Breast epithelium (tissue), 4 donors: ENCODE data around the gene TDRD1. TPM values are rescaled to one million over a fixed set of nuclear protein-coding genes. Genes with fewer than 3 reads are reported as not detected.
A peak's percentile ranks its signal among the peaks of the same experiment; 100 is the strongest.

Source experiments
- DNase-seq, 2 donors: peaks; one replicate each; pipeline ENCODE4 v3.0.0-alpha.2; 2019; ENCODE audit warnings: low spot score in 2 of 2
- H3K27ac ChIP-seq, 2 donors: fragments of 200-600 bp; sonication (generic) in 1 of 2; one replicate each; pipeline ENCODE4 v1.5.1; 2016 to 2019; ENCODE audit warnings: mild to moderate bottlenecking in 1 of 2
- H3K27me3 ChIP-seq, 2 donors: fragments of 200-600 bp; sonication (generic) in 1 of 2; one replicate each; pipeline versions ENCODE4 v1.5.1 to v1.6.0; 2017 to 2019; ENCODE audit warnings: control low read depth in 1 of 2, mild to moderate bottlenecking in 1 of 2
- H3K36me3 ChIP-seq: fragments of 200-600 bp; one replicate; pipeline ENCODE4 v1.5.1; 2019
- H3K4me1 ChIP-seq, 2 donors: fragments of 200-600 bp; sonication (generic); one replicate each; pipeline ENCODE4 v1.5.1; 2016 to 2019; ENCODE audit warnings: control low read depth in 1 of 2
- H3K4me3 ChIP-seq, 3 donors: fragments of 200-600 bp; sonication (generic); 1 replicate in 2 of 3; 2 replicates in 1 of 3; pipeline ENCODE4 v1.5.1; 2016 to 2019; ENCODE audit warnings: mild to moderate bottlenecking in 3 of 3, moderate library complexity in 2 of 3
- H3K9me3 ChIP-seq, 2 donors: fragments of 200-600 bp; sonication (generic) in 1 of 2; one replicate each; pipeline ENCODE4 v1.5.1; 2016 to 2019; ENCODE audit warnings: control low read depth in 1 of 2
- CTCF ChIP-seq, 3 donors: fragments of 450-650 bp; IDR thresholded peaks; one replicate each; pipeline ENCODE4 v1.5.1; 2016 to 2017; ENCODE audit warnings: antibody characterized with exemption in 3 of 3, mild to moderate bottlenecking in 3 of 3, moderate library complexity in 3 of 3
- POLR2A ChIP-seq: fragments of 450-650 bp; IDR thresholded peaks from one replicate; pipeline ENCODE4 v1.6.1; 2016; ENCODE audit warnings: antibody characterized with exemption, mild to moderate bottlenecking, moderate library complexity
- POLR2AphosphoS5 ChIP-seq, 3 donors: sonication (generic); formaldehyde crosslinking; IDR thresholded peaks; one replicate each; pipeline ENCODE4 v1.6.1; 2017; ENCODE audit warnings: antibody characterized with exemption in 3 of 3
- intact Hi-C: fragments of 100-400 bp; cut with DNase I; formaldehyde crosslinking; loops from one replicate; pipeline ENCODE4 v1.15.1; 2023; ENCODE audit warnings: low total_unique reads
- total RNA-seq, 3 donors: library from RNA; depleted of rRNA; stranded (reverse); fragments of >200 nt; gene quantifications; one replicate each; pipeline ENCODE4 v1.1.0, GENCODE V29; 2016

TDRD1 gene
- total RNA-seq, 3 donors from 2014 or later = under 0.01 to 0.73 (median 0.33) TPM

GRCh38 chr10:114181971-114182370 is 2.8 kb downstream of the TDRD1 start:
- intact Hi-C loops = no loop called here
- Histone ChIP-seq H3K4me1 (no peaks in the 10 kb centered on the region), H3K27ac (no peak overlapping the region), H3K36me3 (no peaks in the 10 kb centered on the region), H3K4me3 (no peak overlapping the region), H3K9me3 (no peaks in the 10 kb centered on the region), H3K27me3 (no peaks in the 10 kb centered on the region)
- TF ChIP-seq POLR2AphosphoS5 (IDR thresholded peaks at IDR 0.05) = no peak
- no peak for TF ChIP-seq CTCF (IDR thresholded peaks at IDR 0.05)
- TF ChIP-seq POLR2A = no peak
- DNase-seq = peak; percentile 57 to 65

DNA sequence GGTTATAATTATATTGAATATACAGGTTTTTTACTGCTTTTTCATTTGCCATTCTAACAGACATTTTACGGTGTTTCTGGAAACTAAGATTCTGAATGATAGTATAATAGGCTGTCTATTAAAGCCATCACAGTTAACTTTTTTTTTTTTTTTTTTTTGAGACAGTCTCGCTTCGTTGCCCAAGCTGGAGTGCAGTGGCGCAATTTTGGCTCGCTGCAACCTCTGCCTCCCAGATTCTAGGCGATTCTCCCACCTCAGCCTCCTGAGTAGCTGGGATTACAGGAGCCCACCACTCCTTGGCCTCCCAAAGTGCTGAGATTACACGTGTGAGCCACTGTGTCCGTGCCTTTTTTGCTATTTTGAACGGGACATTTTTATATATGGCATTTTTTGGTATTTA is 4.4 kb downstream of the TDRD1 start:
- Histone ChIP-seq H3K36me3 (no peaks in the 10 kb centered on the region), H3K4me3 (no peak overlapping the region), H3K9me3 (no peaks in the 10 kb centered on the region), H3K4me1 (no peaks in the 10 kb centered on the region), H3K27me3 (no peaks in the 10 kb centered on the region), H3K27ac (no peak overlapping the region)
- no peak for TF ChIP-seq CTCF (IDR thresholded peaks at IDR 0.05)
- no peak for TF ChIP-seq POLR2A
- no peak for TF ChIP-seq POLR2AphosphoS5 (IDR thresholded peaks at IDR 0.05)
- intact Hi-C loops = no loop called here
- no peak for DNase-seq

DNA sequence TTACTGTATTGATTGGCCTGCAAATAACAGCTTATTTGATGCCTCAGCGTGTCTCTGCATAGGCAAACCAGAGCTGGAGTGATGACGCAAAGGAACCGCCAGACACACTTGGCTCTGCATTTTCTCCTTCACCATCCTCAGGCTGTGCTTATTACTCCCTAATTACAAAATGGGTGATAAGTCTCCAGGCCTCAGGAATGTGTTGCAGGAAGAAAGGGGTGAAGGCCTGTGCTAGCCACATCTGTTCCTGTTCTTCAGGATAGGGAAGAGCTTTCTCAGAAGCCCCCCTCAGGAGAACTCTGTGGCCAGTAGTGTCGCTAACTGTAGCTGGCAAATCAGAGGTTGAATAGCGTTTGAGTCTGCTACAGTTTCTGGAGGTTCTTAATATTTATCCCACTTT is 5.1 kb downstream of the TDRD1 start:
- Histone ChIP-seq H3K36me3 (no peaks in the 10 kb centered on the region), H3K4me1 (no peaks in the 10 kb centered on the region), H3K9me3 (no peaks in the 10 kb centered on the region), H3K27ac (no peak overlapping the region), H3K27me3 (no peaks in the 10 kb centered on the region), H3K4me3 (no peak overlapping the region)
- intact Hi-C loops = no loop called here
- TF ChIP-seq CTCF (IDR thresholded peaks at IDR 0.05) = no peak
- TF ChIP-seq POLR2A = no peak
- no peak for TF ChIP-seq POLR2AphosphoS5 (IDR thresholded peaks at IDR 0.05)
- DNase-seq = no peak

DNA sequence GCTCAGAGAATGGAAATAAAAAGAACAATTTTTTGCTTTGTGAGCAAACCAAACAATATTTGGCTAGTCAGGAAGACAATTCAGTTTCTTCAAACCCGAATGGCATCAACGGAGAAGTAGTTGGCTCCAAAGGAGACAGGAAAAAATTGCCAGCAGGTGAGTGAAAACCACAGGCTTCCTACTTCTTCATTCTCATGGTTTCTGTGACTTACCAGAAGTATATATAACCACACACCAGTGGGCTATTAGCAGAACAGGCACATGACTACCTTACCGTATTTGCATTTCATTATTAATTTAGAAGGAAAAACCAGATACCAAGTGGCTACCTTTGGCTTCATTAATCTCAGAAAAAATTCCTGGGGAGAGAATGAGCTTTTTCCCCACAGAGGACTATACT is 8.8 kb downstream of the TDRD1 start:
- no peak for TF ChIP-seq POLR2AphosphoS5 (IDR thresholded peaks at IDR 0.05)
- TF ChIP-seq CTCF (IDR thresholded peaks at IDR 0.05) = no peak
- no peak for TF ChIP-seq POLR2A
- Histone ChIP-seq H3K9me3 (no peaks in the 10 kb centered on the region), H3K36me3 (no peaks in the 10 kb centered on the region), H3K4me3 (no peak overlapping the region), H3K27me3 (no peaks in the 10 kb centered on the region), H3K27ac (no peak overlapping the region), H3K4me1 (no peaks in the 10 kb centered on the region)
- no peak for DNase-seq
- intact Hi-C loops = no loop called here

- Histone ChIP-seq H3K36me3 (no peaks in the 10 kb centered on the region), H3K27ac (no peak overlapping the region), H3K27me3 (no peaks in the 10 kb centered on the region), H3K4me3 (no peak overlapping the region), H3K4me1 (no peaks in the 10 kb centered on the region), H3K9me3 (no peaks in the 10 kb centered on the region)
- TF ChIP-seq POLR2A (no peak), POLR2AphosphoS5 (IDR thresholded peaks at IDR 0.05) (no peak), CTCF (IDR thresholded peaks at IDR 0.05) (no peak)
- DNase-seq = no peak
- intact Hi-C loops = no loop called here
Measured at GRCh38 chr10:114188900-114189299, 9.7 kb downstream of the TDRD1 start.
